GM19193 (cell line): ENCODE results near the gene S100A14.

Experiments
- POLR2A ChIP-seq: IDR thresholded peaks from 4 replicates; pipeline ENCODE4 v1.6.1; 2011; ENCODE audit not compliant: insufficient read depth, insufficient read length; ENCODE audit errors: extremely low read depth

S100A14 gene

DNA sequence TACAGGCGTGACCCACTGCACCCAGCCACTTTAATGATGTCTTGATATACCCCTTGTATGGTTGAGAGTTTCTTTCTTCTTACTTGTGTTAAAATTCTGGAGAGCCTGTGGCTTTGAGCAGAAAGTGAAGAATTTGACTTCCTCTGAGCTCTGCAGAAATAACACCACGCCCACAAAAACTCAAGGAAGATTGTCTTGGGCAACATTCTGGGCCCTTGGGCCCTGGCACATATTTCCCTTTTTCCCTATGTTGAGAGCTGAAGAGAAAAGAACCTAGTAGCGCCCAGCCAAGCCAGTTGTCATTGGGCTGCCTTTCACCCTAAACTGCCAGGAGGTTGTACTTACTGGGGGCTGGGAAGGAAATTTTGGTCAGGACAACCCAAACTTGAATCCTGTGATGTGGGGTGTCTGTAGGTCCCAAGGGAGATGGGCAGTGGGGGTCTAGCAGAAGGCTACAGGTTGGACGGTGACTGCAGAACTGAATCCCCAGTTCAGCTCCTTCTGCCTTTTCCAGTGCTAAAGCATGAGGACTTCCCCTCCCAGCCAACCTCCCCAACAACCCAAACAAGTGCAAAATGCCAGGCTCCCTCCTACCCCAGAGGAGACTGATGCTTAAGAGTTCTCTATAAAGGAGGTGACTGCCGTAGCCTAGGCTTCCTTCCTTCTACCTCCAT, 30.7 kb upstream of the S100A14 start:
- TF ChIP-seq POLR2A = no peak

DNA sequence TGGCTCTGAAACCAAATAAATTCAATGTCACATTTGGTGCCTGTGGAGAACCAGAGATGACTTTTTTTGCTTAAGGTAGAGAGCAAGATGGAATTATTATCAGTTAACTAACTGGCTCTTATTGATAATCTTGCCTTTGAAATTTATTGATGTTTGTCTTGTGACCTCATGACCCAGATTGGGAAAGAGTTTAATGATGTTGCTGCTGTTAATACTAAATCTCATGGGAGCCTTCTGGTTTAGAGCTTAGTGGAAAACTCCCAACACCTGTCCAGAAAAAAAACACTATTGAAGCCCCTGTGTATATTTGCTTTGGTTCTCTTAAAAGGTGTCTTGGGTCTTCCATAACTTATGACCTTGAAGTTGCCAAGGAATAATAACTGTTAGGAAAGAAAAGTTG, 27.7 kb upstream of the S100A14 start:
- no peak for TF ChIP-seq POLR2A

DNA sequence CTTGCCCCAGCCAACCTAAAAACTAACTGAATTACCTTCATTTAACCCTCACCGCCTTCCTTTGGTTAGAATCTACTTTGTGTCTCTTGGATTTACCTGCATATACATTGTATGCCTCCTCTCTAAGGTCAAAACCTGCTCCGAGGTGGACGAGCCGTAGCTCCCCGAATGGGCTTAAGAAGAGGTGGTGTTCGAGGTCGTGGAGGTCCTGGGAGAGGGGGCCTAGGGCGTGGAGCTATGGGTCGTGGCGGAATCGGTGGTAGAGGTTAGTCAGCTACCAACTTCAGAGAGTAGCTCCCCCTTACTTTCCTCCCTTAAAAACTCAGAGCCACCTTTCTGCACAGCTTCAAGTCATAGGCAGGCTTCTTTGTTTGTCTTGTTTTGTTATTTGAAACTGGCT, 27.0 kb upstream of the S100A14 start:
- TF ChIP-seq POLR2A = no peak

DNA sequence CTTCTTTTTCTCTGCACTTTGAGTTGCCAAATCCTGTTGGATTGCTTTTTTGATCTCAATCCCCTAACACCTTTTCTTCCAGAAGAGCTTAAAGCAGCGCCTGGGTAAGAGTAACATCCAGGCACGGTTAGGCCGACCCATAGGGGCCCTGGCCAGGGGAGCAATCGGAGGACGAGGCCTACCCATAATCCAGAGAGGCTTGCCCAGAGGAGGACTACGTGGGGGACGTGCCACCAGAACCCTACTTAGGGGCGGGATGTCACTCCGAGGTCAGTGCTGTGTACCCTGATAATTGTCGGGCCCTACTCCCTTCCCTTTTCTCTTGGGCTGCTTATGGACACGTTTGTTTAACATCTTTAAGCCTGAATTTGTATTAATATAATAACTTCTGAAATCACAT, 26.0 kb upstream of the S100A14 start:
- no peak for TF ChIP-seq POLR2A

DNA sequence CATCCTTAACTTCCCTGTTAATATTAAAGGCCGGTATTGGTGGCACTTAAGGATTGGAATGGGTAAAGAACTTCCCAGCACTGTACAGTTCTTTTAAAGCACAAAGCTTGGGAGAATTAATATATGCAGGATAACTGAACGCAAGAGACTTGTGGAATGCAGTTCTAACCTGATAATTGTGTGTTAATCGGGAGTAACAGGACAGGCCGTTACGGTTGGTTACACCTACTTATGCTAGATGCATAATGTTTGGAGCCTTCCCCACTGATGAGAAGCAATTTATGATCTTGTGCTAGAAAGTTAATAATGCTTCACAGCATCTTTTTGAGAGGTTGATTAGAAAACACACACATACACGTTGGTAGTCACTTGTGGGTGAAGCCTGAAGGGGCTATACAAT, 24.7 kb upstream of the S100A14 start:
- TF ChIP-seq POLR2A = no peak

DNA sequence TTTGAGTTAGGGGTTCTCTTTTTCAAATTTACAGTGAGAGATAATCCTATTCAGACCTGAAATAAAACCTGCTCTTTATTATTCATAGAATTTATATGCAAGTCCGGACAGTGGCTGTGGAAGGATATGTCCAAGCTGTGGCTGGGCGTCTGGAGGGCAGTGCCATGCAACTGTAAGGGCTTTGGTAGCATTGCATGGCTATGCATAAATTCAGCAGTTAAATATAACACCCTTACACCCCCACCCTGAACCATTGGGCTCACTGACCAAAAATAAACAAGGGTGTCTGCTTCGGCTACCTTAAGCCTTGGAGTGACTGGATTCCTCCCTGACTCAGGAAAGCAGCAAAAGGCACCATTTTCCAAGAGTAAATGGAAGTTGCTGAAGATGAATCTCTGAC, 23.2 kb upstream of the S100A14 start:
- TF ChIP-seq POLR2A = no peak

DNA sequence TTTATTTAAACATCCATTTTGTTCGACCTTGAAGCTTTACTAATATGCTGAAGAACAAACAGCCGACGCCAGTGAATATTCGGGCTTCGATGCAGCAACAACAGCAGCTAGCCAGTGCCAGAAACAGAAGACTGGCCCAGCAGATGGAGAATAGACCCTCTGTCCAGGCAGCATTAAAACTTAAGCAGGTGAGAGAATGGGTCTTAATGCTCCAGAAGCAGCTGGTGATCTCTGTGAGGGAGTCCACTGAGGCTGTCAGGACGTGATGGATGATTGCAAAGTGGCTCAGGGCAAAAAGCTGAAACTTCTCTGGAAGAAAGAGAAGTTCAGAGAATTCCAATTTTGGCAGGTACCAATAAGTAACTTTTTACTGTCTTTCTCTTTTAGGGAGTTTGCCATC, 22.1 kb upstream of the S100A14 start:
- no peak for TF ChIP-seq POLR2A

DNA sequence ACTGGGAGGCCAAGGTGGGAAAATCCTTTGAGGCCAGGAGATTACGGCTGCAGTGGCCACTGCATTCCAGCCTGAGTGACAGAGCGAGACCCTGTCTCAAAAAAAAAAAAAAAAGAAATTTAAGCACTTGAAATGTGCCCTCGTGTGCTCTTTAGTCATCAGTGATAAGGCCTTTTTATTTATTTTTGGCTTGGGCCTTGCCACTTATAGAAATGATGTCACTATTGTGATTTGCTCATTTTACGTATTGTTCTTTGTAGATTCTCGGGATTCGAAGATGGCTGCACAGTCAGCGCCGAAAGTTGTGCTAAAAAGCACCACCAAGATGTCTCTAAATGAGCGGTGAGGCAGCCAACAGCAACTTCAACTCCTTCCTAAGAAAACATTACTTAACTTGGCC, 20.2 kb upstream of the S100A14 start:
- TF ChIP-seq POLR2A = no peak

DNA sequence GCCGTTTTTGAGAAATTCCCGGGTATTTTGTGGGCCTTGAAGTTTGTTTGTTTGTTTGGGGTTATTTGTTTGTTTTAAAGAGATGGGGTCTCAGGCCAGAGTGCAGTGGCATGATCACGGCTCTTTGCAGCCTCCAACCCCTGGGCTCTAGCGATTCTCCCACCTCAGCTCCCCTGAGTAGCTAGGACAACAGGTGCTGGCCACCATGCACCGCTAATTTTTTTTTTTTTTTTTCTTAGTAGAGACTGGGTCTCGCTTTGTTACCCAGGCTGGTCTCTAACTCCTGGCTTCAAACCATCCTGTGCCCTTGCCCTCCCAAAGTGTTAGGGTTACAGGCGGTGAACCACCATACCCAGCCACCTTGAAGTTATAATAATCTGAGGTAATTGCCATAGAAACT, 19.7 kb upstream of the S100A14 start:
- no peak for TF ChIP-seq POLR2A

DNA sequence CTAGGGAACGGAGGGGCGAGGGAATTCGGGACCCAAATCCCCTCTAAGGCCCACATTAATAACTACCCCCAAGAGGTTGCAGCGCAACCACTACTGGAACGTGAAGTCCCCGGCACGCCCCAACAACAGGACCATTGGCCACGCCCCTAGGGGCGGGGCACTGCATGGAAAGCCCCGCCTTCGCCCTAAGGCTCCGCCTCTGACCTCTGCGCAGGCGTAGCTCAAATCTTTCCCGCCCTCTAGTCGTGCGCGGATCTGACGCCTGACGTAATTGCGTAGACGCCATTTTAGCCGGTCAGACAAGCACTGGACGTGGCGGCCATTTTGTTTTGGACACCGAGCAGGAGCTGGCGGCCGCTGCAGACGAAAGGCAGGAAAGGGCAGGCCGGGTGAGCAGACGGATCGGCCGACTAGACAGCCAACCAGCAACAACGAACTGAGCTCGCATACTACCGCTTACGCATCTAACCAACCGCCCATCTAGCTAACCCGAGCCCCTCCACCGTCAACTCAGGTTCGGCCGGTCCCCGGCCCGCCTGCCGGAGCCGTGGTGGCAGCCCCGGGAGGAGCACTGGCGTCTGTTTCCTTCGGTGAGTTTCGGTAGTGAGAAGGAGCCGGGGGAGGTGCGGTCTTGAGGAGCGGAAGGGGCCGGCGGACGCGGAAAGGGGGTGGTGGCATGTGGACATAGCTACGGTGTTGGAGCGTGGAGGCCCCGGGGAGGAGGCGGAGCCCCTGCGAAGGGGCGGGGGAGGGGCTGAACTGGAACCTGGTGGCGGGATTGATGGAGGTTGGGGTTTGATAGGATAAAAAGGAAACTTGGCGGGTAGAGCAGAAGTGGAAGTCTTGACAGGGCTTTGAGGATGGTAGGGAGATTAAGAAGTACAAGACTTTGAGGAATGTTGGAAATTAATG, 17.9 kb upstream of the S100A14 start, which contains the start of gene CHTOP:
Gene CHTOP (plus strand): TSS at position 313 of the 912 bp plus-strand sequence. CDS start 2,523 bp downstream, outside the sequence.
- TF ChIP-seq POLR2A = peak; percentile 97

DNA sequence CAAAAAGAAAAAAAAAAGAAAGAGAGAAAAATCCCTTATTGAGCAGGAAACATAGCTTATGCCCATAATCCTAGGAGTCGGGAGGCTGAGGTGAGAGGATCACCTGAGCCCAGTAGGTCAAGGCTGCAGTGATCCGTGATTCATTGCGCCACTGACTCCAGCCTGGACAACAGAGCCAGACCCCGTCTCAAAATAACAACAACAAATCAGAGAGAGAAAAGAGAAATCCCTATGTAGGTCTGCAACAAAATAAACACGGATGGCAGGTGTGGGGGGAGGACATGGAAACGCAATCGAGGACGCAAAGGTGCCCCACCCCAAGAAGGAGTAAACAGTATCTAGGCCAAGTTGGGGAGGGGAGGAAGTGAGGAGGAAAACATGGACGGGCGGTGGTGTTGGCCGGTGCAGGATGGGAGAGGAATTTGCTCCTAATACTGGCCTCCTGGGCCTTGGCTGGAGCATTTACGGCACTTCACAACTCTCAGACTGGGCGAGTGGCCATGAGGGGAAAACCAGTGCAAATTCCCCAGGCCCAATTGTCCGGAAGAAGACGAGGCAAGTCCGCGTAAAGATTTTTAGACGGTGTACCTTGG, 17.1 kb upstream of the S100A14 start:
- TF ChIP-seq POLR2A = no peak

DNA sequence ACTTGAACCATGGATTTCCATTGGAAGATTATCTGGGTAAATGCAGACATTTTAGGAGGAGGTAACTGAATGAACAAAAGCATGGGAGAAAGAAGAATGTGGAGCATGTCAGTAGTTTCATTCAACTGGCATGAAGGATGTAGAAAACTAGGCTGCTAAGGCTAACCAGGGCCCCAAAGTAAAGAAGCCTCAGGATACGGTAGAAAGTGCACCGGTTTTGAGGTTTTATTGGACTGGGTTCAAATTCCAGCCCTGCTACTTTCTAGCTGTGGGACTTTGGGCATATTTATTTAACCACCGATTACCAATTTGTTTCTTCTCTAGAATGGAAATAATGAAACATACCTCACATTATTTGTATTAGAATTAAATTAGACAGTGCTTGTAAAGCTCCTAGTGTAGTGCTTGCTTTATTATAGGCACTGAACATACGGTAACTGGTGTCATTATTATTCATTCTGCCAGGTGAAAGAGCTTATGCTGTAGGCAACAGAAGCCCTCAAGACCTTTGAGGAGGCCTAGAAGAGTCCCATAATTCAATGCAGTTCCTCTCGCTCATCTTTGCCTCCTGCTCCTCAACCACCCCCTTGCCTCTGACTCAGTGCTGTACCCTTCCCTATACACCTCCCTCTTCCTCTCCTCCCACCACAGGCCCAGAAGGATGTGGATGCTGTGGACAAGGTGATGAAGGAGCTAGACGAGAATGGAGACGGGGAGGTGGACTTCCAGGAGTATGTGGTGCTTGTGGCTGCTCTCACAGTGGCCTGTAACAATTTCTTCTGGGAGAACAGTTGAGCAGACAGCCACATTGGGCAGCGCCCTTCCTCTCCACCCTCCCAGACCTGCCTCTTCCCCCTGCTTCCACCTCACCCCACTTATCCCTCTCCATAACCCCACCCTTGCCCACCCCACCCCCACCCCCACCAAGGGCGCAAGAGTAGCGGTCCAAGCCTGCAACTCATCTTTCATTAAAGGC, 15.2 kb upstream of the S100A14 start:
- TF ChIP-seq POLR2A = no peak

DNA sequence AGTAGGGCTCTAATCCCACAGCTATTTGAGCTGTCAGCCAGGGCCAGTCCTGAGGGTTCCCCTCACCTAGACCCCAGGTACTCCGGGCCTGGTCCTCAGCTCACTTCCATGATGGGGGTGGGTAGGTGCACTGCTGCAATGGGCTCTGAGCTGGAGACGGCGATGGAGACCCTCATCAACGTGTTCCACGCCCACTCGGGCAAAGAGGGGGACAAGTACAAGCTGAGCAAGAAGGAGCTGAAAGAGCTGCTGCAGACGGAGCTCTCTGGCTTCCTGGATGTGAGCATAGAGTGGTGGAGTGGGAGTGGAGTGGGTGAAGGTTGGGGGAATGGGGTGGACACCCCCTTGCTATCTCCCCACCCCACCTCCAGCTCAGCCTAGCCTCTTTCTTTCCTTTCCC, 14.3 kb upstream of the S100A14 start:
- no peak for TF ChIP-seq POLR2A

DNA sequence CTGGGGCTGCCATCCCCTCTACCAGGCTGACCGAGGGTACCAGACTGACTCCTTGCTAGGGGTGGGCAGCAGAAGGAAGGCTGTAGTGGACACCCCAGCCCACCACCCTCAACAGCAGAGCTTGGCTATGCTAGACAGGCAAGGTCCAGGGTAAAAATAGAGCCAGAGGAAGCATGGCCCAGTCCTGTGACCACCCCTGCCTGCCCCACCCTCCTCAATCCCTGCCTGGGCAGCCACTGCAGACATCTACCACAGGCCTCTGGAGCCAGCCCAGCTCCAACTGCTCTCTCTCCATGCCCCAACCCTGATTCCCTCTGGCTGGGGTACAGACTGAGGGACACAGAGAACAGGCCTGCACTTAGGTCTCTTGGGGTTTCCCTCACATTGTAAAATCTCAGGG, 13.8 kb upstream of the S100A14 start:
- no peak for TF ChIP-seq POLR2A

DNA sequence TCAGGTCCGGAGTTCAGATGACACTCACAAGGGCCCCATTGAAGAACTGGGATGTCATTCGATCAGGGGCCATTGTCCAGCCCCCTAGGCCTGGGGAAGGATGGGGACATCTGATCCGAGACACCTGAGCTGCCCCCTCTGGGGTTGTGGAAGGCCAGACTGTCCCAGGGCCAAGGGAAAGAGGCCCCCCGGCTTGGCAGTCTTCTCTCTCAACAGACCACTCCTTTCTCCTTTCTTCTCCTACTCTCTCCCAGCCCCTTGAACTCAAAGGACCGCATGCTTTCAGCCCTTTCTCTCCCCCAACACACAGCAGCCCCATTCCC, 13.2 kb upstream of the S100A14 start:
- TF ChIP-seq POLR2A = no peak

DNA sequence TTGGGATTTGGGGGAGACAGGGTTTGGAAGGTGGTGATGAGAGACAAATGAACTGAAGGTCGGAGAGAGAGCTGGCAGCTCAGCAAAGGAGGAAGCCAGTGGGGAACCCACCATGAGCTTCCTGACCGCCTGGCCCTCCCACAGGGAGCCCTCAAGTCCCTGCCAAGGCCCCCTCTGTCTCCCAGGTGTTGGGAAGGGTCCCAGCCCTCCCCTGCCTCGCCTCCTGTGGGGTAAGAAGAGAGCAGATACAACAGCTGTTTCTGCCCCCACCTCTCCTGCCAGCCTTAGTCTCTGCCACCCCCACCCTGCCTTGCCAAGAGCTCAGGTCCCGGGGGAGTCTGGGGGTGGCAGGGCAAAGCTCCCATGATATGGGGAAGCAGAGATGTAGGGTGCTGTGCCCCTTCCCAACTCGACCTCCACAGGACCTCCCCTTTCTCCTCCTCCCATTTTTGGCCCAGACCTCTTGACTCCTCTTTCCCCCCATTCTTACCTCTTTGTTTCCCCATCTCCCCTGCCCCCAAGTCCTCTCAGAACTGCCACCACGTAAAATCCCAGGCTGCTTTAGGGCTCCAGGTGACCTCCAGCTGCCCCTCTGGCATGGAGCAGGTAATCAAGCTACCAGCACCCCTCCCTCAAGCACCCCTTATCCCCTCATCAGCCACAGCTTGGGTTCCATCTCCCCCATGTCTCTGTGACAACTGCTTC, 12.7 kb upstream of the S100A14 start:
- TF ChIP-seq POLR2A = no peak
